Measurements from ENCODE around the gene TMEM42. TPM values are rescaled to one million over a fixed set of nuclear protein-coding genes. Genes with fewer than 3 reads are reported as not detected.

TMEM42 gene
- total and polyA plus RNA-seq, 10 of the 15 experiments (the other 5 are each of a cell fraction or from before 2014, with no cell fraction given) = 5.0 to 20.5 (median 12.2) TPM

- Histone ChIP-seq H3K9ac (ENCODE audit: control insufficient read depth, insufficient read depth, low read length) (no peak overlapping the region), H3K36me3 (ENCODE audit: control insufficient read depth in 2 of 2, insufficient read depth in 2 of 2, low read length in 1 of 2) (no peaks in the 10 kb centered on the region), H3K4me3 (no peak overlapping the region), H3K79me2 (ENCODE audit: control insufficient read depth, insufficient read depth, low read length) (no peaks in the 10 kb centered on the region), H4K20me1 (ENCODE audit: control insufficient read depth, insufficient read depth) (no peaks in the 10 kb centered on the region), H2AFZ (ENCODE audit: control insufficient read depth, low read depth, low read length) (no peak overlapping the region), H3K9me3 (replicated peaks; ENCODE audit: control insufficient read depth, insufficient read depth, low read length) (no peaks in the 10 kb centered on the region), H3K4me2 (ENCODE audit: control insufficient read depth, insufficient read depth) (no peak overlapping the region), H3K27me3 (replicated peaks in 1 of 2; ENCODE audit: control insufficient read depth in 2 of 2, insufficient read depth in 2 of 2, low read length in 1 of 2) (no peaks in the 10 kb centered on the region), H3K27ac (ENCODE audit: control insufficient read depth, insufficient read depth) (no peak overlapping the region), H3K4me1 (ENCODE audit: control insufficient read depth, insufficient read depth, low read length) (no peaks in the 10 kb centered on the region)
- CTCF ChIA-PET = interaction anchor here (1.3 to 2.8 kb wide), 2 partner anchors 30 to 351 kb away, joined by 3 to 9 read pairs; no protein-coding TSS in a partner anchor
- RAD21 ChIA-PET (ENCODE audit: unreplicated experiment) = no interaction called here
- in situ Hi-C loops (cut with MboI) = no loop called here
- FAIRE-seq = no peak
- SMC1A ChIA-PET (ENCODE audit: uncharacterized antibody, unreplicated experiment) = no interaction called here
- intact Hi-C loops (cut with micrococcal nuclease; ENCODE audit: unreplicated experiment) = no loop called here
- WGBS (ENCODE audit: insufficient coverage, insufficient replicate concordance, low lambda C conversion rate, missing lambda C conversion rate) = 8% methylated on average over 4 of the region's 4 CpGs
- POLR2A ChIA-PET = interaction anchor here (0.8 kb wide), 1 partner anchor 21 kb away, joined by 3 read pairs; no protein-coding TSS in a partner anchor
- DNase-seq (ENCODE audit: low read depth, low spot score) = no peak
- BruUV-seq (replicated peaks) = no TSS peak
- TF ChIP-seq EGR1 (IDR thresholded peaks at IDR 0.05; ENCODE audit: borderline replicate concordance in 1 of 2, low read depth in 2 of 2, low read length in 2 of 2) (no peak), TCF7 (IDR thresholded peaks at IDR 0.05; ENCODE audit: borderline replicate concordance) (no peak), NKRF (conservative IDR thresholded peaks at IDR 0.05) (no peak), RCOR1 (conservative IDR thresholded peaks at IDR 0.05; ENCODE audit: low read depth, low read length) (no peak), ZNF217 (IDR thresholded peaks at IDR 0.05) (no peak), ASH2L (IDR thresholded peaks at IDR 0.05; ENCODE audit: borderline replicate concordance, low read depth) (no peak), SKIL (IDR thresholded peaks at IDR 0.05; ENCODE audit: low read depth, poor library complexity, severe bottlenecking) (no peak), SMAD5 (IDR thresholded peaks at IDR 0.05; ENCODE audit: low read depth) (no peak), SP1 (IDR thresholded peaks at IDR 0.05; ENCODE audit: low read depth, low read length) (no peak), IRF3 (IDR thresholded peaks at IDR 0.05) (no peak), CREM (IDR thresholded peaks at IDR 0.05; ENCODE audit: low read depth) (no peak), ZSCAN29 (IDR thresholded peaks at IDR 0.05) (no peak), GATAD2B (conservative IDR thresholded peaks at IDR 0.05; ENCODE audit: low read depth) (no peak), MYB (IDR thresholded peaks at IDR 0.05; ENCODE audit: borderline replicate concordance, low read depth, low read length) (no peak), NFXL1 (IDR thresholded peaks at IDR 0.05; ENCODE audit: borderline replicate concordance) (no peak), IKZF2 (IDR thresholded peaks at IDR 0.05) (no peak), CREB1 (IDR thresholded peaks at IDR 0.05; ENCODE audit: low read depth) (no peak), BCL11A (IDR thresholded peaks at IDR 0.05; ENCODE audit: low read depth, low read length) (no peak), ZNF622 (IDR thresholded peaks at IDR 0.05) (no peak)
- no peak; the same call in 2 of the 3 replicates for ATAC-seq
These were observed 22.3 kb downstream of the TMEM42 start for GRCh38 chr3:44883999-44884431.

Measured in GM12878 (cell line).